Measurements from ENCODE around the gene INTS15.

The INTS15 gene

GRCh38 chr7:6650521-6651011, 60.7 kb downstream of the INTS15 start:
- H3K4me3 Mint-ChIP-seq, result no peak overlapping the region
- no peaks in the 10 kb centered on the region for H3K4me1 Mint-ChIP-seq (ENCODE audit: low read depth)
- H3K36me3 Mint-ChIP-seq (ENCODE audit: low read depth), result peaks cover 79% of the 10 kb centered on the region
- no peak overlapping the region for H3K27ac Mint-ChIP-seq
- no peaks in the 10 kb centered on the region for H3K27me3 Mint-ChIP-seq
- no peak for DNase-seq
- H3K9me3 Mint-ChIP-seq, result peaks cover 7% of the 10 kb centered on the region

- Mint-ChIP-seq H3K27me3 (no peaks in the 10 kb centered on the region), H3K27ac (no peak overlapping the region), H3K4me1 (ENCODE audit: low read depth) (no peaks in the 10 kb centered on the region), H3K9me3 (peaks cover 7% of the 10 kb centered on the region), H3K4me3 (no peak overlapping the region), H3K36me3 (ENCODE audit: low read depth) (peaks cover 74% of the 10 kb centered on the region)
- DNase-seq, result peak; percentile 23
These were observed 62.1 kb downstream of the INTS15 start for GRCh38 chr7:6651851-6652445.

- Mint-ChIP-seq H3K27me3 (no peaks in the 10 kb centered on the region), H3K27ac (no peak overlapping the region), H3K36me3 (ENCODE audit: low read depth) (peaks cover 71% of the 10 kb centered on the region), H3K9me3 (peaks cover 7% of the 10 kb centered on the region), H3K4me1 (ENCODE audit: low read depth) (no peaks in the 10 kb centered on the region), H3K4me3 (no peak overlapping the region)
- DNase-seq, result peak; percentile 22
These were observed 62.7 kb downstream of the INTS15 start for GRCh38 chr7:6652446-6653011.

GRCh38 chr7:6653071-6654003, 63.5 kb downstream of the INTS15 start:
- peaks cover 7% of the 10 kb centered on the region for H3K9me3 Mint-ChIP-seq
- no peaks in the 10 kb centered on the region for H3K27me3 Mint-ChIP-seq
- H3K4me3 Mint-ChIP-seq, result no peak overlapping the region
- peak; percentile 22 for DNase-seq
- H3K36me3 Mint-ChIP-seq (ENCODE audit: low read depth), result peaks cover 63% of the 10 kb centered on the region
- no peaks in the 10 kb centered on the region for H3K4me1 Mint-ChIP-seq (ENCODE audit: low read depth)
- H3K27ac Mint-ChIP-seq, result no peak overlapping the region

- Mint-ChIP-seq H3K27ac (no peak overlapping the region), H3K27me3 (no peaks in the 10 kb centered on the region), H3K4me1 (ENCODE audit: low read depth) (peaks cover 6% of the 10 kb centered on the region), H3K4me3 (no peak overlapping the region), H3K36me3 (ENCODE audit: low read depth) (peaks cover 54% of the 10 kb centered on the region), H3K9me3 (peaks cover 7% of the 10 kb centered on the region)
- no peak for DNase-seq
These were observed 64.5 kb downstream of the INTS15 start for GRCh38 chr7:6654113-6654841.

GRCh38 chr7:6654842-6655610, 65.2 kb downstream of the INTS15 start:
- H3K4me3 Mint-ChIP-seq, result no peak overlapping the region
- peaks cover 7% of the 10 kb centered on the region for H3K9me3 Mint-ChIP-seq
- H3K4me1 Mint-ChIP-seq (ENCODE audit: low read depth), result peaks cover 6% of the 10 kb centered on the region
- peaks cover 46% of the 10 kb centered on the region for H3K36me3 Mint-ChIP-seq (ENCODE audit: low read depth)
- no peak for DNase-seq
- H3K27ac Mint-ChIP-seq, result no peak overlapping the region
- no peaks in the 10 kb centered on the region for H3K27me3 Mint-ChIP-seq

- Mint-ChIP-seq H3K27ac (no peak overlapping the region), H3K4me1 (ENCODE audit: low read depth) (peaks cover 6% of the 10 kb centered on the region)
- DNase-seq, result no peak
These were observed 66.0 kb downstream of the INTS15 start for GRCh38 chr7:6655636-6656385.

GRCh38 chr7:6656413-6656812, 66.6 kb downstream of the INTS15 start:
- Mint-ChIP-seq H3K4me3 (no peak overlapping the region), H3K4me1 (ENCODE audit: low read depth) (peaks cover 6% of the 10 kb centered on the region), H3K27ac (no peak overlapping the region), H3K9me3 (peaks cover 3% of the 10 kb centered on the region), H3K36me3 (ENCODE audit: low read depth) (peaks cover 33% of the 10 kb centered on the region), H3K27me3 (no peaks in the 10 kb centered on the region)
- DNase-seq, result no peak

More at GRCh38 chr7:6655636-6656385, 66.0 kb downstream of the INTS15 start:
- peaks cover 39% of the 10 kb centered on the region for H3K36me3 Mint-ChIP-seq (ENCODE audit: low read depth)
- H3K9me3 Mint-ChIP-seq, result peaks cover 5% of the 10 kb centered on the region
- H3K27me3 Mint-ChIP-seq, result no peaks in the 10 kb centered on the region
- H3K4me3 Mint-ChIP-seq, result no peak overlapping the region

Measured in activated T-cell treated with anti-CD3 and anti-CD28 coated beads, Interleukin-2, amount 50 U/mL, for 24 hours (primary cell).